Measurements from ENCODE around the gene DPF3. TPM values are rescaled to one million over a fixed set of nuclear protein-coding genes. Genes with fewer than 3 reads are reported as not detected.
A peak's percentile ranks its signal among the peaks of the same experiment; 100 is the strongest.

DPF3 gene
- total RNA-seq, 1 donor from 2014 or later: 0.11 TPM

DNA sequence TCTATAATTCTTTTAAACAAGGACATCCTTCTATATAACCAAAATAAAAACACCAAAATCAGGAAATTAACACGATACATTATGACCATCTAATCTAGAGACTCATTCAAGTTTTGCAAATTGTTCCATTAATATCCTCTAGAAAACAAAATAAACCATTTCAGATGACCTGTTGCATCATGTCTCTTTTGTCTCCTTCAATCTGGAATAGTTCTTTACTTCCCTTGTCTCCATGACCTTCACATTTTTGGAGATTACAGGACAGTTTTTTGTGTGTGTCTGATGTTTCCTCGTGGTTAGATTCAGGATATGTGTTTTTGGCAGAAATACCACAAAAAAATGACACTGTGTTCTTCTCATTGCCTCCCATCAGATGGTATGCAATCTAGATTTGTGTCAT is 19.9 kb upstream of the DPF3 start:
- intact Hi-C loops (cut with DNase I): no loop called here
- Histone ChIP-seq H3K9me3 (no peaks in the 10 kb centered on the region), H3K4me1 (peaks cover 0 to 5% of the 10 kb centered on the region in 2 donors), H3K27ac (no peak overlapping the region), H3K36me3 (no peaks in the 10 kb centered on the region), H3K27me3 (no peaks in the 10 kb centered on the region), H3K4me3 (no peak overlapping the region)
- no peak for DNase-seq (ENCODE audit: low spot score in 2 of 2)
- TF ChIP-seq, protein P1, sequence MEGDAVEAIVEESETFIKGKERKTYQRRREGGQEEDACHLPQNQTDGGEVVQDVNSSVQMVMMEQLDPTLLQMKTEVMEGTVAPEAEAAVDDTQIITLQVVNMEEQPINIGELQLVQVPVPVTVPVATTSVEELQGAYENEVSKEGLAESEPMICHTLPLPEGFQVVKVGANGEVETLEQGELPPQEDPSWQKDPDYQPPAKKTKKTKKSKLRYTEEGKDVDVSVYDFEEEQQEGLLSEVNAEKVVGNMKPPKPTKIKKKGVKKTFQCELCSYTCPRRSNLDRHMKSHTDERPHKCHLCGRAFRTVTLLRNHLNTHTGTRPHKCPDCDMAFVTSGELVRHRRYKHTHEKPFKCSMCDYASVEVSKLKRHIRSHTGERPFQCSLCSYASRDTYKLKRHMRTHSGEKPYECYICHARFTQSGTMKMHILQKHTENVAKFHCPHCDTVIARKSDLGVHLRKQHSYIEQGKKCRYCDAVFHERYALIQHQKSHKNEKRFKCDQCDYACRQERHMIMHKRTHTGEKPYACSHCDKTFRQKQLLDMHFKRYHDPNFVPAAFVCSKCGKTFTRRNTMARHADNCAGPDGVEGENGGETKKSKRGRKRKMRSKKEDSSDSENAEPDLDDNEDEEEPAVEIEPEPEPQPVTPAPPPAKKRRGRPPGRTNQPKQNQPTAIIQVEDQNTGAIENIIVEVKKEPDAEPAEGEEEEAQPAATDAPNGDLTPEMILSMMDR (IDR thresholded peaks at IDR 0.05): no peak

DNA sequence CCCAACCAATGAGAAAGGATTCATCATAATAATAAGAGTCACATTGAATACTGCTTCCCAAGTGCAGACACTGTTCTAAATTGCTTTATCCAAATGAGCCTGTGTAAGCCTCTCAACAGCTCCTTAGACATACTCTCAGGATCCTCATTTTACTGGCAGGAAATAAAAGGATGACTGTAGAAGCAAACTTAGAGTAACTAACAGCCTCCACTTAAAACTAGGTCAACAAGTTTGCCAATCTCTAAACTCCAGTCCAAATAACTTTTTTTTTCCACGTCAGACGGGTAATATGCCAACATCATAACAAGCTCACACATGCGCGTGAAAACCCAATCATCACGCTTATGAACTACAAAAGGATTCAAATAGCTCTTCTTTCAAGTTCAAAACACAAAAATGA is 15.3 kb upstream of the DPF3 start:
- TF ChIP-seq, protein P1 (IDR thresholded peaks at IDR 0.05): no peak
- Histone ChIP-seq H3K27ac (peak overlapping the region in 1 of 2 donors; percentile 11), H3K36me3 (no peaks in the 10 kb centered on the region), H3K27me3 (no peaks in the 10 kb centered on the region), H3K4me1 (peaks cover 4 to 17% of the 10 kb centered on the region in 2 donors), H3K9me3 (no peaks in the 10 kb centered on the region), H3K4me3 (no peak overlapping the region)
- no peak for DNase-seq (ENCODE audit: low spot score in 2 of 2)
- intact Hi-C loops (cut with DNase I): loop anchor here (5.0 to 10.0 kb wide), 4 partner anchors 38 to 352 kb away; no protein-coding TSS in a partner anchor

DNA sequence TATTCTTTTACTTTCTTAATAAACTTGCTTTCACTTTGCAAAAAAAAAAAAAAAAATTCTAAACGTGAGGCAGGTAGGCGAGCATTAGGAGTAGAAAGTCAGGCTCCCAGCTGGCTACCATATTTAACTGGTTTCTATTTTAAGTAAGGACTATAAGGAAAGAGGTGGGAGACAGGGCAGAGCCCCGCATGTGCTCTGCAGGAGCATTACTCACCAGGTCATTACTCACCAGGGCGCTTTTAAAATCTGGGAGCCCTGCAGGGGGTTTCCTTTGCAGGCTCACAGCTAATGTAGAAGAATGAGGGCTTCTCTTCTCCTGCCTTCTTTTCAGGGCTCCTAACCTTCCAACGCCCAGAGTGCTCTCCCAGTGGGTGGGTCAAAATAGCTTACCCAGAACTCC is 14.0 kb upstream of the DPF3 start:
- Histone ChIP-seq H3K4me1 (peaks cover 4 to 17% of the 10 kb centered on the region in 2 donors), H3K4me3 (no peak overlapping the region), H3K27ac (no peak overlapping the region), H3K36me3 (no peaks in the 10 kb centered on the region), H3K9me3 (no peaks in the 10 kb centered on the region), H3K27me3 (no peaks in the 10 kb centered on the region)
- TF ChIP-seq, protein P1 (IDR thresholded peaks at IDR 0.05): no peak
- intact Hi-C loops (cut with DNase I): loop anchor here (2.0 to 10.0 kb wide), 5 partner anchors 19 to 351 kb away; partner anchors contain the start of gene DCAF4
- no peak for DNase-seq (ENCODE audit: low spot score in 2 of 2)

DNA sequence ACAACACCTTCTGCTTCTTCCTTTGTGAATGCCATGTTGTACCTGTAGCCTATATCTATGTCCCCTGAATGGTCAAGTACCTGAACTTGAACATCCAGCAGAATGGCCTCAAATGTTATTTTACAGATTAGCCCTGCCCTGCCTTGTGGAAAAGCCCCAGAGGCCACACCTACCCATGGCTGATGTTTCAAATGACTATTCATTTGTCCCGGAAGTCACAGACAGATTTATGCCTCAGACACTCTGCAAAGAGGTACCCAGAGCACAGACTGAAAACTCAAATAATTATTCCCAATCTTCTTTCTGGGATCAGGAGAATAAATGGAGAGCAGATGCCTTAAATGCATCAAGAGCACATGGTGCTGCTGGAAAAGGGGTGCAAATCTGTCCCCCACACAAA is 13.0 kb upstream of the DPF3 start:
- Histone ChIP-seq H3K4me3 (no peak overlapping the region), H3K36me3 (no peaks in the 10 kb centered on the region), H3K9me3 (no peaks in the 10 kb centered on the region), H3K27me3 (no peaks in the 10 kb centered on the region), H3K27ac (no peak overlapping the region), H3K4me1 (peaks cover 4 to 17% of the 10 kb centered on the region in 2 donors)
- intact Hi-C loops (cut with DNase I): loop anchor here (2.0 to 10.0 kb wide), 5 partner anchors 20 to 350 kb away; partner anchors contain the start of gene DCAF4
- TF ChIP-seq, protein P1 (IDR thresholded peaks at IDR 0.05): no peak
- no peak for DNase-seq (ENCODE audit: low spot score in 2 of 2)

DNA sequence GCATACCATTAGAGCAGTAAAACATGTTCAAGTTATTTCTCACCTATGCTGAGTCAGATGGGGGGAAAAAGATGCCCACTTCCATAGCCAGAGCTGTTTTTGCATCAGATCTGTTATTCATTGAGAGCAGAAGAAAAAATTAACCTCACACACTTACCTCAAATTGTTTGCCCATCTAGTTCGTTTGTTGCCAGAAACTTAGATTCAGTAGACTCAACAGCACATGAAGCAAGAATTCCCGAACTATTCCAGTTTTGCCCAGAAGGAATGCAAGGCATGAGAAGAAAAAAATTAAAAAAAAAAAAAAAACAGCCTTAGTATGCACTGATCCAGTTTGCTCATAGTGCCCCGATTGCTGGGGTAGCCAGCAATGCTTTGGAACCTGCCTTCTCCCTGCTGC is 12.4 kb upstream of the DPF3 start:
- no peak for DNase-seq (ENCODE audit: low spot score in 2 of 2)
- no peaks in the 10 kb centered on the region for H3K36me3 ChIP-seq
- no peak overlapping the region for H3K27ac ChIP-seq
- H3K27me3 ChIP-seq: no peaks in the 10 kb centered on the region
- no peak overlapping the region for H3K4me3 ChIP-seq
- intact Hi-C loops (cut with DNase I): loop anchor here (2.0 to 10.0 kb wide), 5 partner anchors 20 to 349 kb away; partner anchors contain the start of gene DCAF4
- no peaks in the 10 kb centered on the region for H3K9me3 ChIP-seq
- TF ChIP-seq, protein P1 (IDR thresholded peaks at IDR 0.05): no peak
- peaks cover 4 to 17% of the 10 kb centered on the region in 2 donors for H3K4me1 ChIP-seq

All from ascending aorta (tissue), 2 donors.